HepG2 (cell line): ENCODE results near the gene ESF1. TPM values are rescaled to one million over a fixed set of nuclear protein-coding genes. Genes with fewer than 3 reads are reported as not detected.

ENCODE experiments used
- ATAC-seq: fragments of 200-7000 bp; cut with Tn5 transposase; 3 replicates; pipeline ENCODE4 v1.9.1; 2020; ENCODE audit warnings: mild to moderate bottlenecking, moderate library complexity
- BruUV-seq: library from RNA; stranded (reverse); fragments of 400-500 nt; replicated peaks from 2 replicates; lab custom pipeline; 2021; lab: Mats Ljungman, UMichigan
- CTCF ChIA-PET: fragments of 300-600 bp; formaldehyde crosslinking; extraction: SDS; loops from one replicate; lab custom pipeline; 2021; ENCODE audit warnings: low total read pairs, inconsistent platforms, low intra/inter-chr PET ratio; lab: Yijun Ruan, JAX
- POLR2A ChIA-PET: fragments of 350-600 bp; sonication (Branson Sonifier 250); formaldehyde crosslinking; loops from one replicate; lab custom pipeline; 2020; ENCODE audit warnings: antibody characterized with exemption, inconsistent platforms; lab: Yijun Ruan, JAX
- DNase-seq: peaks from one replicate; pipeline ENCODE4 v3.0.0-alpha.2; 2015; ENCODE audit warnings: low spot score
- FAIRE-seq: peaks from 3 replicates; lab custom pipeline; 2011; peaks lifted over from hg19 to GRCh38; lab: Jason Lieb, UNC
- H2AFZ ChIP-seq: one replicate; pipeline ENCODE4 v1.6.1; 2011; ENCODE audit warnings: low read length, inconsistent platforms
- H3K27ac ChIP-seq: fragments of 300-600 bp; 3 replicates; pipeline ENCODE4 v1.8.0; 2011; ENCODE audit warnings: mixed run types, mild to moderate bottlenecking, mixed read lengths, low read length, inconsistent platforms; ENCODE audit not compliant: insufficient read depth; ENCODE audit errors: extremely low read length
- H3K27me3 ChIP-seq, 2 experiments: fragments of 200-600 bp in 1 of 2; 2 replicates in 1 of 2; 3 replicates in 1 of 2; pipeline versions ENCODE4 v1.6.0 to v1.8.0; 2011; ENCODE audit warnings: low read length in 2 of 2, mild to moderate bottlenecking in 2 of 2, moderate library complexity in 2 of 2, inconsistent platforms in 1 of 2; ENCODE audit not compliant: insufficient read depth in 2 of 2, control insufficient read depth in 1 of 2
- H3K36me3 ChIP-seq, 2 experiments: fragments of 200-600 bp in 1 of 2; replicated peaks in 1 of 2; 2 replicates in 1 of 2; 3 replicates in 1 of 2; pipeline versions ENCODE4 v1.5.1 to v1.8.0; 2011; ENCODE audit warnings: low read length in 2 of 2, inconsistent platforms in 1 of 2; ENCODE audit not compliant: insufficient read depth in 2 of 2, control insufficient read depth in 1 of 2
- H3K4me1 ChIP-seq: 2 replicates; pipeline ENCODE4 v1.5.1; 2012; ENCODE audit warnings: low read length, inconsistent platforms; ENCODE audit not compliant: insufficient read depth
- H3K4me2 ChIP-seq: 2 replicates; pipeline ENCODE4 v1.6.0; 2011; ENCODE audit warnings: low read depth, low read length, inconsistent platforms
- H3K4me3 ChIP-seq, 3 experiments: fragments of 200-600 bp in 1 of 3; sonication (generic), shearing (Covaris generic) in 1 of 3; replicated peaks in 1 of 3; 2 replicates each; pipeline ENCODE4 v1.5.1; 2011 to 2016; ENCODE audit warnings: low read length in 3 of 3, inconsistent platforms in 2 of 3, low read depth in 2 of 3, mild to moderate bottlenecking in 2 of 3, control low read depth in 1 of 3, mixed read lengths in 1 of 3; ENCODE audit not compliant: insufficient read depth in 1 of 3
- H3K79me2 ChIP-seq: one replicate; pipeline ENCODE4 v1.6.1; 2011; ENCODE audit warnings: low read length, inconsistent platforms; ENCODE audit not compliant: insufficient read depth
- H3K9ac ChIP-seq: 2 replicates; pipeline ENCODE4 v1.6.0; 2011; ENCODE audit warnings: mild to moderate bottlenecking, low read depth, low read length, inconsistent platforms; ENCODE audit not compliant: insufficient read depth
- H3K9me3 ChIP-seq: 2 replicates; pipeline ENCODE4 v1.5.1; 2012; ENCODE audit warnings: mild to moderate bottlenecking, low read length
- H4K20me1 ChIP-seq: 2 replicates; pipeline ENCODE4 v1.6.0; 2011; ENCODE audit warnings: inconsistent platforms, mild to moderate bottlenecking, low read length, moderate library complexity; ENCODE audit not compliant: insufficient read depth
- ATF7 ChIP-seq, 2 experiments: fragments of 450-650 bp in 1 of 2; sonication (generic) in 1 of 2; formaldehyde crosslinking in 1 of 2; IDR thresholded peaks; 2 replicates each; pipeline versions ENCODE4 v1.4.0 to v1.6.1; 2016 to 2020; ENCODE audit warnings: antibody characterized with exemption in 1 of 2, mild to moderate bottlenecking in 1 of 2, missing genetic modification reagents in 1 of 2
- ZBTB40 ChIP-seq, 2 experiments: fragments of 450-650 bp in 1 of 2; sonication (generic) in 1 of 2; formaldehyde crosslinking in 1 of 2; IDR thresholded peaks; 2 replicates each; pipeline versions ENCODE4 v1.6.1 to v1.8.0; 2016 to 2022; ENCODE audit warnings: antibody characterized with exemption in 1 of 2, mild to moderate bottlenecking in 1 of 2, missing genetic modification reagents in 1 of 2
- ZNF30 ChIP-seq: sonication (generic); formaldehyde crosslinking; IDR thresholded peaks from 2 replicates; pipeline ENCODE4 v1.5.0; 2020; ENCODE audit warnings: mild to moderate bottlenecking, missing genetic modification reagents
- WGBS: methylation state at CpG from one replicate; pipeline ENCODE4 v1.1.6; 2017; ENCODE audit warnings: low lambda C conversion rate; 5-methylcytosine and 5-hydroxymethylcytosine counted together
- in situ Hi-C: cut with HindIII; loops from 2 replicates; pipeline ENCODE4 v1.10.0; 2017; ENCODE audit warnings: low pct_unique_long_range_greater_than_20kb; ENCODE audit not compliant: extremely low pct_ligation_motif_present
- intact Hi-C: fragments of 100-400 bp; cut with micrococcal nuclease; formaldehyde crosslinking; loops from one replicate; pipeline ENCODE4 v1.10.0; 2022; ENCODE audit not compliant: unreplicated experiment
- polyA plus RNA-seq, 8 experiments: library from polyadenylated mRNA; depleted of rRNA in 3 of 8; stranded (reverse) in 7 of 8; unstranded in 1 of 8; fragments of >200 nt; fragmentation: Illumina TruSeq in 4 of 8; extraction: Trizol in 4 of 8; gene quantifications; 2 replicates each; pipeline versions ENCODE4 v1.2.1 to v1.2.3, GENCODE V29; 2011 to 2016; ENCODE audit warnings: low read depth in 4 of 8, missing spikeins in 1 of 8, mixed read lengths in 1 of 8; ENCODE audit not compliant: insufficient read depth in 1 of 8
- total RNA-seq, 5 experiments: library from RNA; depleted of rRNA; stranded (reverse); fragments of >200 nt; fragmentation: Illumina TruSeq; extraction: Trizol; gene quantifications; 2 replicates each; pipeline ENCODE4 v1.2.3, GENCODE V29; 2016; ENCODE audit warnings: low read depth in 1 of 5

ESF1 gene
- total and polyA plus RNA-seq, 2 of the 13 experiments (the other 11 are each of a cell fraction or from before 2014, with no cell fraction given), result 7.3 to 66.9 TPM

GRCh38 chr20:13745784-13746183 is 38.9 kb downstream of the ESF1 start (continued):
- TF ChIP-seq ZBTB40 (IDR thresholded peaks at IDR 0.05) (no peak), ZBTB40 (CRISPR knock-in tag; IDR thresholded peaks at IDR 0.05) (no peak)
- TF ChIP-seq, all 625 proteins: peak for 0

GRCh38 chr20:13744352-13744751 is 40.4 kb downstream of the ESF1 start:
- WGBS, result 91% methylated on average over 1 of the region's 1 CpG
- no TSS peak for BruUV-seq
- no peaks in the 10 kb centered on the region for H3K4me1 ChIP-seq
- H3K9ac ChIP-seq, result no peak overlapping the region
- no peak overlapping the region for H3K27ac ChIP-seq
- no peak overlapping the region for H3K4me2 ChIP-seq
- intact Hi-C loops (no loop called here), in situ Hi-C loops (no loop called here)
- ChIA-PET CTCF (no interaction called here), POLR2A (no interaction called here)
- no peaks in the 10 kb centered on the region for H3K79me2 ChIP-seq
- no peaks in the 10 kb centered on the region for H3K27me3 ChIP-seq
- TF ChIP-seq ATF7 (IDR thresholded peaks at IDR 0.05) (peak; percentile 59), ATF7 (CRISPR knock-in tag; IDR thresholded peaks at IDR 0.05) (no peak), ZNF30 (CRISPR knock-in tag) (no peak)
- no peaks in the 10 kb centered on the region for H4K20me1 ChIP-seq
- no peak for FAIRE-seq
- no peak overlapping the region for H2AFZ ChIP-seq
- H3K4me3 ChIP-seq, result no peak overlapping the region
- ATAC-seq, result no peak
- DNase-seq, result no peak
- peaks cover 15 to 46% of the 10 kb centered on the region in 2 experiments for H3K36me3 ChIP-seq
- peaks cover 7% of the 10 kb centered on the region; the same call in 1 of the 2 replicates for H3K9me3 ChIP-seq
